ENCODE data around the gene CYTH4.

- TF ChIP-seq POLR2A (IDR thresholded peaks at IDR 0.05): no peak
- TF ChIP-seq CTCF (IDR thresholded peaks at IDR 0.05): no peak
These were observed 10.3 kb downstream of the CYTH4 start for GRCh38 chr22:37292641-37293040.
